Keratinocyte (primary cell): ENCODE data around the gene HEPHL1.

Experiments
- CTCF ChIP-seq, 3 experiments: IDR thresholded peaks in 1 of 3; conservative IDR thresholded peaks in 1 of 3; optimal IDR thresholded peaks in 1 of 3; 2 replicates in 2 of 3; 3 replicates in 1 of 3; pipeline versions ENCODE3 to v1.5.1; 2011; ENCODE audit warnings: low read length in 3 of 3, mild to moderate bottlenecking in 3 of 3, moderate library complexity in 2 of 3, control low read depth in 1 of 3, inconsistent platforms in 1 of 3; ENCODE audit not compliant: insufficient read depth in 2 of 3; ENCODE audit errors: extremely low read depth in 1 of 3
- EZH2 ChIP-seq: IDR thresholded peaks from one replicate; pipeline ENCODE4 v1.6.1; 2012; ENCODE audit warnings: inconsistent platforms, mild to moderate bottlenecking, low read length, moderate library complexity

- TF ChIP-seq CTCF (optimal IDR thresholded peaks at IDR 0.05 in 1 of 3, IDR thresholded peaks at IDR 0.05 in 1 of 3, conservative IDR thresholded peaks at IDR 0.05 in 1 of 3; ENCODE audit: extremely low read depth in 1 of 3, insufficient read depth in 2 of 3, low read length in 3 of 3) (no peak), EZH2 (no peak)
These were observed 128.9 kb downstream of the HEPHL1 start for GRCh38 chr11:94150056-94150455.
